Central memory CD8-positive, alpha-beta T cell (primary cell): ENCODE data around the gene ALLC.
"Not testable (repeated sequence)": the region's sequence is repeated elsewhere in the genome, so short reads cannot be mapped to it uniquely, and the experiment has no call there.

Source experiments
- ATAC-seq: fragments of 150-1000 bp; cut with Tn5 transposase; replicated peaks from 2 replicates; pipeline ENCODE4 v1.10.0; 2022; ENCODE audit warnings: mild to moderate bottlenecking, moderate FRiP score, moderate number of reproducible peaks; ENCODE audit not compliant: poor library complexity, severe bottlenecking; ENCODE audit errors: extremely low read depth
- DNase-seq, 2 donors: peaks; one replicate each; pipeline ENCODE4 v3.0.0; 2021; ENCODE audit warnings: low spot score in 2 of 2
- H3K27ac Mint-ChIP-seq: one replicate; pipeline ENCODE4 v1.8.0; 2022; ENCODE audit warnings: low read depth, mild to moderate bottlenecking, moderate library complexity, mixed read lengths
- H3K27me3 Mint-ChIP-seq: one replicate; pipeline ENCODE4 v1.8.0; 2022; ENCODE audit warnings: mixed read lengths
- H3K36me3 Mint-ChIP-seq: one replicate; pipeline ENCODE4 v1.8.0; 2022; ENCODE audit warnings: mild to moderate bottlenecking, moderate library complexity, mixed read lengths; ENCODE audit not compliant: insufficient read depth
- H3K4me1 Mint-ChIP-seq: one replicate; pipeline ENCODE4 v1.8.0; 2022; ENCODE audit warnings: mixed read lengths
- H3K4me3 Mint-ChIP-seq: one replicate; pipeline ENCODE4 v1.8.0; 2022; ENCODE audit warnings: mild to moderate bottlenecking, moderate library complexity, mixed read lengths
- H3K9me3 Mint-ChIP-seq: one replicate; pipeline ENCODE4 v1.8.0; 2022; ENCODE audit warnings: mixed read lengths

ALLC gene

GRCh38 chr2:3657881-3658280, at the start of gene ALLC:
Gene ALLC (plus strand): TSS chr2:3658200. CDS start chr2:3671158, 12,958 bp downstream.
- Mint-ChIP-seq H3K4me3 (no peak within 1 kb of the TSS), H3K36me3 (no peaks in the 10 kb centered on the region), H3K9me3 (no peaks in the 10 kb centered on the region), H3K27me3 (no peaks in the 10 kb centered on the region), H3K4me1 (peaks cover 11% of the 10 kb centered on the region), H3K27ac (no peak within 1 kb of the TSS)
- DNase-seq (no peak), ATAC-seq (no peak)

DNA sequence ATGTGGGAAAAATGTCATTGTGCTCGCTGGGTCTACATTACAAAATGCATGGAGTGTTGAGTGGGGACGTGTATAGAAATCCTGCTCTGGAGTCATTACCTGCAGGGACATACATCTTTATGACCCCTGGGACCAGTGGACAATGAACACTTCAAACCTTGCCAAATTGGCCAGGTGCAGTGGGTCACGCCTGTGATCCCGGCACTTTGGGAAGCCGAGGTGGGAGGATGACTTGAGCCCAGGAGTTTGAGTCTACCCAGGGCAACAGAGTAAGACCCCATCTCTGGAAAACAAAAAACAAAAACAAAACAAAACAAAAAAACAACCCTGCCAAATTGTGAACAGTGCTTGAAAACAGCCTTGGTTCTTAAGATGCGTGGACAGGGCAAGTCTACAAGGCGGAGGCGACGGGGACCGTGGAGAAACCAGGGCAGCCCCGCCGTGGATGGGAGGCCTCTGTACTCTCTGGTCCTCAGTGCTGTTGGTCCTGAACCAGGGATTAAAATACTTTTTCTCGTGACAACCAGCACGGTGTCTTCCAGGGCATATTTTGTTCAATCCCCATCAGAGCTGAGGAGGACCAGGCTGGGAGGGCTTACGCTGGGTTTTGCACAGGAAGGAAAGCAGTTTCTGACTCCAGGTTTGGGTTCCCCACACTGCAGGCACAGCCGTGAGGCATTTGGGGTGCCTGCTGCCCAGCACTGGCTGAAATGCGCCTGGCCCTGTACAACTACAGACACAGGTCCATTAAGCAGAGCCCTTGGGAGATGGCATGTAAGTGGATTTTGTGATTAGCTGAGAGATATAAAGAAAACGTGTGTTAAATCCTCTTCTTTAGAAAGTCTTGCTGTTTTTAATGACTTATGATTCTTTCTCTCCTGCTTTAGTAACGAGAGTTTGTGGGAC, 49.4 kb upstream of the ALLC start:
- H3K27ac Mint-ChIP-seq = no peak overlapping the region
- H3K27me3 Mint-ChIP-seq = peaks cover 21% of the 10 kb centered on the region
- no peak for DNase-seq
- H3K4me1 Mint-ChIP-seq = peaks cover 6% of the 10 kb centered on the region
- peaks cover 3% of the 10 kb centered on the region for H3K36me3 Mint-ChIP-seq
- H3K4me3 Mint-ChIP-seq = no peak overlapping the region
- ATAC-seq = no peak
- no peaks in the 10 kb centered on the region for H3K9me3 Mint-ChIP-seq

GRCh38 chr2:3609279-3609673, 48.7 kb upstream of the ALLC start:
- H3K27ac Mint-ChIP-seq, DNase-seq, H3K4me1 Mint-ChIP-seq, H3K4me3 Mint-ChIP-seq, H3K36me3 Mint-ChIP-seq, H3K9me3 Mint-ChIP-seq, ATAC-seq: not testable (repeated sequence)
- peaks cover 21% of the 10 kb centered on the region for H3K27me3 Mint-ChIP-seq

DNA sequence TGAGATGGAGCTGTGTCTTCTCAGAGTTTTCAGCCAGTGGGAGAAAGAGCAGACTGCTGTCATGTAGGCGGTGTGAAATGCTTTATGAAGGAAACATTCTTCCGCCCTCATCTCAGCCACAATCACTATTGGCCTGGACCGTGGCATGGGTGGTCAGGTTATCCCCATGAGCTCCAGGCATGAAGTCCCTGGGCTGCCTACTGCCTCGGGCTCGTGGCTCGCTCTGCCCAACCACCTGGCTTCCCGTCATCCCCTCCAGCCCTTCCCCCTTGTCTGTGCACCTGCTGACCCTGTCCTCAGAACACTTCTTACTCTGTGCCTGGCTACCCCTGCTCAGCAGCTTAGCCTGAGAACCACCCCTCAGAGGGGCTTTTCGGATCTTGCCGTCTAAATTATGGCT, 47.6 kb upstream of the ALLC start:
- Mint-ChIP-seq H3K27ac (no peak overlapping the region), H3K4me1 (no peaks in the 10 kb centered on the region), H3K4me3 (no peak overlapping the region), H3K36me3 (peaks cover 3% of the 10 kb centered on the region), H3K9me3 (no peaks in the 10 kb centered on the region), H3K27me3 (peaks cover 21% of the 10 kb centered on the region)
- no peak for DNase-seq
- no peak for ATAC-seq

- ATAC-seq (no peak), DNase-seq (no peak)
- Mint-ChIP-seq H3K36me3 (peaks cover 2% of the 10 kb centered on the region), H3K9me3 (no peaks in the 10 kb centered on the region), H3K4me1 (no peaks in the 10 kb centered on the region), H3K27ac (no peak overlapping the region), H3K4me3 (no peak overlapping the region), H3K27me3 (peaks cover 21% of the 10 kb centered on the region)
Observed at GRCh38 chr2:3610881-3611505, 47.0 kb upstream of the ALLC start.

GRCh38 chr2:3611589-3611988, 46.4 kb upstream of the ALLC start:
- H3K4me1 Mint-ChIP-seq = no peaks in the 10 kb centered on the region
- peaks cover 21% of the 10 kb centered on the region for H3K27me3 Mint-ChIP-seq
- no peak for ATAC-seq
- no peak for DNase-seq
- H3K9me3 Mint-ChIP-seq = no peaks in the 10 kb centered on the region
- H3K36me3 Mint-ChIP-seq = peaks cover 2% of the 10 kb centered on the region
- H3K27ac Mint-ChIP-seq = no peak overlapping the region
- H3K4me3 Mint-ChIP-seq = no peak overlapping the region

- Mint-ChIP-seq H3K4me1 (no peaks in the 10 kb centered on the region), H3K4me3 (no peak overlapping the region), H3K27me3 (peaks cover 21% of the 10 kb centered on the region), H3K36me3 (peaks cover 2% of the 10 kb centered on the region), H3K27ac (peak overlapping the region; percentile 51), H3K9me3 (no peaks in the 10 kb centered on the region)
- DNase-seq (no peak), ATAC-seq (no peak)
Observed at GRCh38 chr2:3612639-3613523, 45.1 kb upstream of the ALLC start.

DNA sequence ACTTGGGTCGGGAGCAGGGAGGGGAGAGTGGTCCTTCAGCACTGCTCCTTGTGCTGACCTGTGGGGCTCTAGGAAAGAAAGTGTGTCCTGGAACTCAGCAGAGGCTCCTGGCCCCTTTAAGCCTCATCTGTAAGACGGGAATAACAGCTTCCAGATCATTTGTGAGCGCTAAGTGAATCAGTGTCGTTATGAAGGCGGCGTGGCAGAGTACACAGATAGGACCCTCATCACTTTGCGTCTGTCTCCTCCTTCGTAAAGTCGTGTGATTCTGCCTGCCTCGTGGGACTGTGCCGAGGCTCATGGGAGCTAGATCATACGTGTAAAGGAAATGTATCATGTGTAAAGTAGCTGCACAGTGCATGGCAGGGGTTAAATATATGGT, 44.5 kb upstream of the ALLC start:
- Mint-ChIP-seq H3K36me3 (peaks cover 2% of the 10 kb centered on the region), H3K4me1 (no peaks in the 10 kb centered on the region), H3K27ac (no peak overlapping the region), H3K27me3 (peaks cover 21% of the 10 kb centered on the region), H3K4me3 (no peak overlapping the region), H3K9me3 (no peaks in the 10 kb centered on the region)
- ATAC-seq (no peak), DNase-seq (no peak)

- not testable (repeated sequence) for H3K4me3 Mint-ChIP-seq, H3K4me1 Mint-ChIP-seq, H3K9me3 Mint-ChIP-seq, H3K27ac Mint-ChIP-seq, ATAC-seq, H3K36me3 Mint-ChIP-seq, DNase-seq
- H3K27me3 Mint-ChIP-seq = peaks cover 21% of the 10 kb centered on the region
Observed at GRCh38 chr2:3614743-3615142, 43.3 kb upstream of the ALLC start.

GRCh38 chr2:3615541-3616200, 42.3 kb upstream of the ALLC start:
- not testable (repeated sequence) for H3K4me3 Mint-ChIP-seq, H3K9me3 Mint-ChIP-seq, ATAC-seq, DNase-seq, H3K4me1 Mint-ChIP-seq, H3K36me3 Mint-ChIP-seq, H3K27ac Mint-ChIP-seq
- peaks cover 18% of the 10 kb centered on the region for H3K27me3 Mint-ChIP-seq

- H3K36me3 Mint-ChIP-seq, DNase-seq, H3K9me3 Mint-ChIP-seq, H3K27me3 Mint-ChIP-seq, ATAC-seq, H3K4me3 Mint-ChIP-seq, H3K4me1 Mint-ChIP-seq, H3K27ac Mint-ChIP-seq: not testable (repeated sequence)
Observed at GRCh38 chr2:3616435-3617197, 41.4 kb upstream of the ALLC start.
